Activated effector memory CD4-positive, alpha-beta T cell treated with anti-CD3 and anti-CD28 coated beads, Interleukin-2, amount 50 U/mL, for 16 hours (primary cell): Measurements from ENCODE around the gene OR2T3.
"Not testable (repeated sequence)": the region's sequence is repeated elsewhere in the genome, so short reads cannot be mapped to it uniquely, and the experiment has no call there.

ENCODE experiments used
- DNase-seq: peaks from one replicate; pipeline ENCODE4 v3.0.0-alpha.2; 2020

The OR2T3 gene, protein sequence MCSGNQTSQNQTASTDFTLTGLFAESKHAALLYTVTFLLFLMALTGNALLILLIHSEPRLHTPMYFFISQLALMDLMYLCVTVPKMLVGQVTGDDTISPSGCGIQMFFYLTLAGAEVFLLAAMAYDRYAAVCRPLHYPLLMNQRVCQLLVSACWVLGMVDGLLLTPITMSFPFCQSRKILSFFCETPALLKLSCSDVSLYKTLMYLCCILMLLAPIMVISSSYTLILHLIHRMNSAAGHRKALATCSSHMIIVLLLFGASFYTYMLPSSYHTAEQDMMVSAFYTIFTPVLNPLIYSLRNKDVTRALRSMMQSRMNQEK

DNA sequence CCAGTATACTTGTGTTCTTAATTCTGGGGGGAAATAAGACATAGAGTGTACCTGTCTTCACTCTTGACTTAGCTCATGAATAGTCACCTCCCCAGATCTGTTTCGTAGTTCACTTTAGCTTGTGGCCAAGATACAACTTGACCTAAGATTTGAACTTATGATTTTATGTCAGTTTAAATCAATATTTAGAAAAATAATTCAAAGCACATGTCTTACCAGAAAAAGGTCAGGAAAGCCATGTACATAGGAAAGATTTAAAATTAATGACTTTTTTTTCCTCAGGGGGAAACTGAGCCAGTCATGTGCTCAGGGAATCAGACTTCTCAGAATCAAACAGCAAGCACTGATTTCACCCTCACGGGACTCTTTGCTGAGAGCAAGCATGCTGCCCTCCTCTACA is at the start of gene OR2T3:
OR2T3 (plus strand) TSS at position 301 of the 400 bp plus-strand sequence; CDS start at position 301, 0 bp downstream.
- not testable (repeated sequence) for DNase-seq

GRCh38 chr1:248427526-248428191 is 45.5 kb upstream of the OR2T3 start:
- not testable (repeated sequence) for DNase-seq

- DNase-seq: not testable (repeated sequence)
Observed at GRCh38 chr1:248428192-248428533, 45.0 kb upstream of the OR2T3 start.

GRCh38 chr1:248431683-248432082 is 41.5 kb upstream of the OR2T3 start:
- not testable (repeated sequence) for DNase-seq

GRCh38 chr1:248432201-248432600 is 41.0 kb upstream of the OR2T3 start:
- DNase-seq: not testable (repeated sequence)

- DNase-seq: not testable (repeated sequence)
Observed at GRCh38 chr1:248433811-248434415, 39.2 kb upstream of the OR2T3 start.

- DNase-seq: not testable (repeated sequence)
Observed at GRCh38 chr1:248434913-248435312, 38.2 kb upstream of the OR2T3 start.

DNA sequence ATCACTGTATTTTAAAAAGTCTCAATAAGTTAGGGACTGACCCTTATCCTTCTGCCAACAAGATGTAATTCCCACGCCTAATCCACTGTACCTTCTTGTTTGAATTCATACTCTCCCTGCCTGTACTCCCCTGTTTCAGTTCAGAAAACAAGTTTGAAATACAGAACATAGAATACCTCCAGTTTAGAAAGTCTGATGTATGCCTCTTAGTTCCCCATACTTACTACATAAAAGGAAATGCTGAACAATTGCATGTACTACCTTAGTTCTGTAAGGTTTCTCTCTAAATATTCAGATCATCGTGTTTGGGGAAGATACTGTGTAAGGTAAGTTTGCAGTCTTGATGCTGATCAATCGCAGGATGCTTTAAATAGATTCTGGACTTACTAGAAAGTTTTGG is 36.8 kb upstream of the OR2T3 start:
- DNase-seq: not testable (repeated sequence)

- not testable (repeated sequence) for DNase-seq
Observed at GRCh38 chr1:248438668-248439067, 34.5 kb upstream of the OR2T3 start.

DNA sequence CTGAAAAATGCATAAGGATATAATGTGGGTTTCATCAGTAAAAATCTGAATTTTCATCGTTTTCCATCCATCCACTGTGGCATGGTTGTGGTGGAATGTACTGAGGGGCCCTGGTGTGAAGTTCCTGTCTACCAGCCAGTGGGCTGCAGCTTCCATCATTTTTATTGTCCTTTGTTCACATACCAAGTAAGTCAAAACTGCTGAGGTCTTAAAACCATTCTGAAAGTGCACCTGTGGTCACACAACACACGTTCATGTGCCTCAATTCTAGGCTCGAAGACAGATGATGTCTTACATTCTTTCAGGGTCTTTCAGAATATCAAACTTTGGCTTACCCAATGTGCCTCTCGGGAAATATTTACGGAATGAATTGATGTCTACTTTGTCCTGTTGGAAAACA is 33.9 kb upstream of the OR2T3 start:
- DNase-seq: not testable (repeated sequence)

DNA sequence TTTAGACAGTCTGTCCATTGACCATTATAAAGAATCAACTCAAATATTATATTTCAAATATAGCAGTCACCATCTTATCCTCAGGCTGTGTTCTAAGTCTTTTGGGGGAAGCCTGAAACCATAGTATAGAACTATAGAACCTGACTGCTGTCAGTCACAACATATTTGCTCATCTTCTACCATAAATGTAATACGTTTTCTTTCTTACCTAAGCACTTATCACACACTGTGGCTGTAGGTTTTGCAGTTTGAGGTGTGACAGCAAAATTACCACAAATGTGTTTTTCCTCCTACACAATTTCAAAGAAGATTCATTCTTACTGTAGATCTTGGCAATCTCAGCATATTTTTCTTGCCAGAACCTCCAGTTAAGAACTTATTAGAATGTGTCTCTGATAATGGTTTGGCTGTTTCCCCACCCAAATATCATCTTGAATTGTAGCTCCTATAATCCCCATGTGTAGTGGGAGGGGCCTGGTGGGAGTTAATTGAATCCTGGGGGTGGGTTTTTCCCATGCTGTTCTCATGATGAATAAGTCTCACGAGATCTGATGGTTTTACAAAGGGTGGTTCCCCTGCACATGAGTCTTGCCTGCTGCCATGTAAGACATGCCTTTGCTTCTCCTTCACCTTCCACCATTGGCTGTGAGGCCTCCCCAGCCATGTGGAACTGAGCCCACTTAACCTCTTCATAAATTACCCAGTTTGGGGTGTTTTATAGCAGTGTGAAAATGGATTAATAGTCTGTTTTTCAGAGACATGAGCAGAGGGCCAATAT is 30.5 kb upstream of the OR2T3 start:
- DNase-seq: not testable (repeated sequence)

DNA sequence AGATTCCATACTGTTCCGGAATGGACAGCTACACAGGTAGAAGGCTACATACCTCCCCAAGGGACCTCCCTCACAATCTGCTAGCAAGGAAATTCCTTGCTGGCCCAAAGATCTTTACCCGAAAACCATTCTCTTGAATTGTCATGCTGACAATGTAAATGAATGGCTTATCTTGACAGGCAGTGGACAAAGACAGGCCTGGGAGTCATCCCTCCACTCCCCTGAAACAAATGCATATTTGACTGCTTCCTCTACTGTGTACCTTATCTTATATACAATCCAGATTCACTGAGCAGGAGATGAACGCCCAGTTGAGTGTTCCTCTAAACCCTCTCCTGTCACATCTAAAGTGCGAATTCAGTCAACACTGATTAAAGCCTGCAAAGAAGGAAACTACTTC is 28.5 kb upstream of the OR2T3 start:
- DNase-seq: not testable (repeated sequence)

DNA sequence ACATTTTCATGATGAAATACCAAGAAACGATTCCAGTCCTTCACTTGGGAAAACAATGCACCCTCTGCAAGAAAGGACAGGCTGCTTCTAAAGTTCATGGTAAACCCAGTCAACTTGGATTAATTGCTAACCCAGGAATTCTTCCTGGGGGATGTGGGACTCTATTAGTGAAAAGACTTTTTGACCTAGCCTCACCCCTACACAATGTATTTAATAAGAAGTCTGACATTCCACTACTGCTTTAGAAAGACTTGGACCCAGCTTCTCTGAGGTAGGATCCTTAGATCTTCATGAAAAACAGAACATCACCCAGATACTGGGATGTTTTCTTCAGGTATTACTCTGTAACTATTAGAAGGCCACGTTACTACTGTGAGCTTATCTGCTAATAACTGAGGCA is 27.8 kb upstream of the OR2T3 start, which contains the start of gene OR2T2:
OR2T2 (plus strand) TSS at position 239 of the 400 bp plus-strand sequence. CDS start 7,161 bp downstream, outside the sequence.
- DNase-seq: not testable (repeated sequence)

- not testable (repeated sequence) for DNase-seq
Observed at GRCh38 chr1:248448409-248449074, 24.6 kb upstream of the OR2T3 start.

DNA sequence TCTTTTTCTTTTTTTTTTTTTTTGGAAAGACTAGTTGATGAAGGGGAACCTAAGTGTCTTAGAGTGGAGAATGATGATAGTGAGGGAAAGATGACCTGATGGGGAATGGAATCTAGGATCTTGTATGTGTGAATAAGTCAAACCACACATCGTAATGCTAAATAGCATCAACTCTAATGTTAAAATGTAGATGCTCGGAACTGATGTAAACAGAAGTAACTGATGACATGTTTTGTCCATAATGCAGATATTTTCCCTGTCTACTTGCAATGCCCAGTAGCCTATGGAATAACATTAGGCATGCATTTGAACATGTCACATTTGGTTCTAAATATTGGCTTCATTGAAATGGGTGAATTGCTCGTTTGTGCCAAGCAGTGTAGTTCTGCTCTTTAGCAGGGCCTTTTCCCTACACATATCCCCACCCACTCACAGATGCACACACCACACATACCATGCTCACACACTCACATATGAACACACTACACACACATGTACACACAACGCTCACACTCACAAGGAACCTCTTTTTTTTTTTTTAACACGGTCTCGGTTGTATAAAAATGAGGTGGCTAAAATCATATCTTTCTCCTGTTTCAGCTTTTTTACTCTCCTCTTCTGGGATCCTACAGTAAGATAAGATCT is 23.2 kb upstream of the OR2T3 start:
- DNase-seq: not testable (repeated sequence)

DNA sequence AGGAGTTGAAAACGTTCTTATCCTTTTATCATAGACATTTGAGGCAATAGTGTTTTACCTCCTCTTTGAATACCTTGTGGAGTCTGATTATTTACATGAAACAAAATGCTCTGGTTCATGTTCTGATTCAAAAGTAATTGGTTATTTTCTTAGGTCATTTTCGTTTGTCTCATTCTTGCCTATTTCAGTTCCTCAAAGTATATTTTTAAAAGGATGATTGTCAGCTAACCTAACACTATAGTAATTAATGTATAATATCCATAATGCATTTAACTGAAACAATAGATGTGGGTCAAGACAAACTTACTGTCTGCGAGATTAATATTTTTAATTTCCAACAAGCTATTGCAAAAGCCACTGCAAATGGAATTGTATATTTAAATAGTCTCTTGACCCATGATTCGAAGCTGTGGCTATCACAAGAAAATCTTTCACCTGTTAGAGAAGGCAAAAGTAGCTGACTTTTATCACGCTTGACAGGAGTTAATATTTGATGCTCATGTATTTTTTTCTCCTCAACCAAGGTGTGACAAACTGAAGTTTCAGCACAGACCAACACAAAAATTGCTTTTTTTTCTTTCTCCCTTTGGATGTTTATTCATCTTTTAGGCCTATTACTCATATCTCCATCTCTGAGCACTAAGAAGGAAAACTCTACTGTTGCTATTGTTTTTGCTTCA is 22.5 kb upstream of the OR2T3 start:
- DNase-seq: not testable (repeated sequence)

- DNase-seq: not testable (repeated sequence)
Observed at GRCh38 chr1:248453619-248454018, 19.5 kb upstream of the OR2T3 start.

DNA sequence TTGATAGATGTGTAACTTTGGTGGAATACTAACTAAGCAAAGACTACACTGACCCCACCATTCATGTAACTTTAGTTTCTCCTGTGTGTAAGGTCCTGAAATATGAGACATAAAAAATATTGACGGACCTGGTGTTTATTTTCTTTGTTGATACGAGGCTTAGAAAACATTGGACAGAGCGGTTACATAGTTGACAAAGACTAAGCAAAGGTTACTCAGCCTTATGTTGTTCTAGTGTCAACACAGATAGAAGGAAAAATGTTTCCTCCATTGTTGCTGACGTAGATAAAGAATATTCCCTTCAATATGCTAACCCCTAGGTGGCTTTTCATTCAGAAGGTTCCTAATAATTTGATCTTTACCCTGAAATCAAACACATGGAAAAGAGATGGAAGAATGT is 18.1 kb upstream of the OR2T3 start:
- not testable (repeated sequence) for DNase-seq

DNA sequence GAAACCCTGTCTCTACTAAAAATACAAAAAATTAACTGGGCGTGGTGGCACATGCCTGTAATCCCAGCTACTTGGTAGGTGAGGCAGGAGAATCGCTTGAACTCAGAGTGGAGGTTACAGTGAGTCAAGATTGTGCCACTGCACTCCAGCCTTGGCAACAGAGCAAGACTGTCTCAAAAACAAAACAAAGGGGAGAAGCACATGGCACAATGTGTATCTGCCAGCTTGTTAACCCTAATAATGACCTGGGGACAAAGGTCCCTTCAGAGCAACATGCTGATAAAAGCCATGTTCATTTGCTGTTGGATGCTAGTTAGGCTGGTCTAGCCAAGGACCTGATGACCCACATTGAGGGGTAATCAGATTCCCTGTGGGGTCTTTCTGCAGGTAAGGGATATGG is 16.5 kb upstream of the OR2T3 start:
- not testable (repeated sequence) for DNase-seq

DNA sequence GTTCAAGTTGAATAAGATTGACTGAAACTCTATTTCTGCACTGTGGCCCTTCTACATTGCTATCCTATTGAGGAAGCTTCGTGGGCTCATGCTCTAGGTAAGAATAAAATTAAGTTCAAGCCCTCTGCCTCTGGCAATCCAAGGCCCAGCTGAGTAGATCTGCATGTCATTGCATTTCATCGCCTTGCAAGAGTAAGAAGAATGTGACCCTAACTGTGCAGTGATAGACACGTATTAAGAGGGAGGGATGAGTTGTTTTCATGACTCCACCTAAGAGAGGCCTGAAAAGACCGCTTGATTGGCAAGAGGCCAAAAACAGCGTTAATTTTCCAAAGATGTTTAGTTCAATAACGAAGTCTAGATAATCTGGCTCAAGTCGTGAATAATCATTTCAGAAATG is 14.0 kb upstream of the OR2T3 start:
- DNase-seq: not testable (repeated sequence)

DNA sequence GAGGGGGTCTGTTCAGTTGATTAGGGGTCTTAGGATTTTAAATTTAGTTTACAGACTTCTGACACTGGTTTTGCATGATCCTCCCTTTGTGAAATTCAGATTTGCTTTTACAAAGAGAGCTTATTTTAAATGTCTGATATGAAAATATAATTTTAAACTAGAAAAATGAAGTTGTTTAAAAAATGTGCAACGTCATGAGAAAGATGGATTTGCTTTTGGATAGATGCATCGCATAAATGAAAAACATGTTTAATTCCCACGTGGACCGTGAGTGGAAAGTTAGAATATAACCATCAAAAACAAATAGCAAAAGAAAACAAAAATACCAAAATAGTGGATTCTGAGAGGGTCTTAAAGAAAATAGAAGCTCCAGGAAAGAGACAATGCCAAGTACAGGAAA is 2.0 kb upstream of the OR2T3 start:
- DNase-seq: no peak
